Tibial nerve (tissue), 4 donors: ENCODE results near the gene TMEM26. TPM values are rescaled to one million over a fixed set of nuclear protein-coding genes. Genes with fewer than 3 reads are reported as not detected.
"Not testable (repeated sequence)": the region's sequence is repeated elsewhere in the genome, so short reads cannot be mapped to it uniquely, and the experiment has no call there.

Experiments used
- DNase-seq, 2 donors: peaks; one replicate each; pipeline ENCODE4 v3.0.0-alpha.2; 2019; ENCODE audit warnings: low spot score in 2 of 2
- H3K27ac ChIP-seq, 4 donors: fragments of 200-600 bp; sonication (generic) in 3 of 4; one replicate each; pipeline ENCODE4 v1.5.1; 2017 to 2019; ENCODE audit warnings: mild to moderate bottlenecking in 1 of 4
- H3K27me3 ChIP-seq, 2 donors: fragments of 200-600 bp; sonication (generic) in 1 of 2; one replicate each; pipeline versions ENCODE4 v1.5.1 to v1.6.0; 2017 to 2019
- H3K36me3 ChIP-seq, 3 donors: fragments of 200-600 bp; sonication (generic); one replicate each; pipeline ENCODE4 v1.5.1; 2018 to 2019
- H3K4me1 ChIP-seq, 4 donors: fragments of 200-600 bp; sonication (generic) in 3 of 4; one replicate each; pipeline ENCODE4 v1.5.1; 2017 to 2019
- H3K4me3 ChIP-seq, 4 donors: fragments of 200-600 bp; sonication (generic) in 3 of 4; one replicate each; pipeline ENCODE4 v1.5.1; 2017 to 2019; ENCODE audit warnings: mild to moderate bottlenecking in 1 of 4, moderate library complexity in 1 of 4
- H3K9me3 ChIP-seq, 4 donors: fragments of 200-600 bp; sonication (generic) in 3 of 4; one replicate each; pipeline ENCODE4 v1.5.1; 2017 to 2019
- EP300 ChIP-seq, 2 donors: sonication (generic); formaldehyde crosslinking; IDR thresholded peaks; one replicate each; pipeline ENCODE4 v1.6.1; 2017; ENCODE audit warnings: antibody characterized with exemption in 2 of 2, mild to moderate bottlenecking in 1 of 2
- POLR2A ChIP-seq, 2 donors: fragments of 450-650 bp; IDR thresholded peaks; one replicate each; pipeline ENCODE4 v1.6.1; 2017; ENCODE audit warnings: antibody characterized with exemption in 2 of 2, mild to moderate bottlenecking in 2 of 2, moderate library complexity in 2 of 2
- WGBS, 2 donors: methylation state at CpG; one replicate each; pipeline ENCODE4 v1.1.5; 2018; 5-methylcytosine and 5-hydroxymethylcytosine counted together
- total RNA-seq, 4 donors: library from RNA; depleted of rRNA; stranded (reverse); fragments of >200 nt; gene quantifications; one replicate each; pipeline ENCODE4 v1.1.0, GENCODE V29; 2016
- TF ChIP-seq, protein P1 (sequence below), 5 experiments: fragments of 200-600 bp in 3 of 5; fragments of 450-650 bp in 2 of 5; sonication (generic) in 3 of 5; IDR thresholded peaks; one replicate each; pipeline ENCODE4 v1.5.1; 2016 to 2019; ENCODE audit warnings: antibody characterized with exemption in 5 of 5, mild to moderate bottlenecking in 3 of 5, moderate library complexity in 2 of 5

TMEM26 gene
- total RNA-seq, 4 donors from 2014 or later, result 0.22 TPM; not detected in 3

DNA sequence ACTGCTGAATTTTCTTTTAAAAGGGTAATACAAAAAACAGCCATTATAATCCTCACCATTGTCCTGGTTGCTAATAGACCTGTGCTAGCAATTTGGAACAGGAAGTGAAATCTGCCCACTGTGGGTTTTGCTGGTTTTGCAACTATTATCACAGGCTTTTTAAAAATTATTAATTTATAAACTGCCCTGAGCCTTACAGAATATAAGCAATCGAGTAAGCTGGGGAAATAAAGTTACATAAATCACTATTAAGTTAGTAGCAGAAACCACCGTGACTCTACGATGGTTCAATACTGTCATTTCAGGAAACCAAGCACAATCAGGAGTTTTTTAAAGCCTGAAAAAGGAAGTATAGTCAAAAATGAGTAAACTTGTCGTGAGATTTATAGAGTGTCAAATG is 62.3 kb downstream of the TMEM26 start:
- no peak overlapping the region for H3K27ac ChIP-seq
- H3K4me1 ChIP-seq, result no peaks in the 10 kb centered on the region
- no peaks in the 10 kb centered on the region for H3K9me3 ChIP-seq
- H3K4me3 ChIP-seq, result no peak overlapping the region
- no peaks in the 10 kb centered on the region for H3K27me3 ChIP-seq
- 72 to 74% methylated on average over 4 of the region's 4 CpGs for WGBS, 2 donors
- no peaks in the 10 kb centered on the region for H3K36me3 ChIP-seq
- TF ChIP-seq POLR2A (IDR thresholded peaks at IDR 0.05) (no peak), EP300 (IDR thresholded peaks at IDR 0.05) (no peak)
- TF ChIP-seq, protein P1, sequence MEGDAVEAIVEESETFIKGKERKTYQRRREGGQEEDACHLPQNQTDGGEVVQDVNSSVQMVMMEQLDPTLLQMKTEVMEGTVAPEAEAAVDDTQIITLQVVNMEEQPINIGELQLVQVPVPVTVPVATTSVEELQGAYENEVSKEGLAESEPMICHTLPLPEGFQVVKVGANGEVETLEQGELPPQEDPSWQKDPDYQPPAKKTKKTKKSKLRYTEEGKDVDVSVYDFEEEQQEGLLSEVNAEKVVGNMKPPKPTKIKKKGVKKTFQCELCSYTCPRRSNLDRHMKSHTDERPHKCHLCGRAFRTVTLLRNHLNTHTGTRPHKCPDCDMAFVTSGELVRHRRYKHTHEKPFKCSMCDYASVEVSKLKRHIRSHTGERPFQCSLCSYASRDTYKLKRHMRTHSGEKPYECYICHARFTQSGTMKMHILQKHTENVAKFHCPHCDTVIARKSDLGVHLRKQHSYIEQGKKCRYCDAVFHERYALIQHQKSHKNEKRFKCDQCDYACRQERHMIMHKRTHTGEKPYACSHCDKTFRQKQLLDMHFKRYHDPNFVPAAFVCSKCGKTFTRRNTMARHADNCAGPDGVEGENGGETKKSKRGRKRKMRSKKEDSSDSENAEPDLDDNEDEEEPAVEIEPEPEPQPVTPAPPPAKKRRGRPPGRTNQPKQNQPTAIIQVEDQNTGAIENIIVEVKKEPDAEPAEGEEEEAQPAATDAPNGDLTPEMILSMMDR (IDR thresholded peaks at IDR 0.05), result no peak
- DNase-seq, result no peak

DNA sequence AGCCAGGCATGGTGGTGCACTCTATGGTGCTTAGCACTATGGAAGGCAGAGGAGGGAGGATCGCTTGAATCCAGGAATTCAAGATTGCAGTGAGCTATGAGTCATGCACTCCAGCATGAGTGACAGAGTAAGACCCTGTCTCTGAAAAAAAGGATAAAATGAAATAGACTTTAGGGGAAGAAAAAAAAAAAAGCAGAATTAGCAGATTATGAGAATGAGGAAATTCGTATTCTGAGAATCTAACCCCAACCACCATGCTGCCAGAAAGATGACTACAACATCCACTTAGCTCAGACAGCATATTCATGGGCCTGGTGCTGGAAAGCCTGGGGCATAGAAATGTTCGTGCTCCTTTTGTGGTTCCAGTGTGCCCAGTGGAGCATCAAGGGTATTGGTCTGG is 63.3 kb downstream of the TMEM26 start:
- Histone ChIP-seq H3K27me3 (no peaks in the 10 kb centered on the region), H3K4me3 (no peak overlapping the region), H3K4me1 (no peaks in the 10 kb centered on the region), H3K27ac (no peak overlapping the region), H3K36me3 (no peaks in the 10 kb centered on the region), H3K9me3 (no peaks in the 10 kb centered on the region)
- 82 to 84% methylated on average over 3 of the region's 3 CpGs for WGBS, 2 donors
- TF ChIP-seq POLR2A (IDR thresholded peaks at IDR 0.05) (no peak), EP300 (IDR thresholded peaks at IDR 0.05) (no peak)
- TF ChIP-seq, protein P1 (IDR thresholded peaks at IDR 0.05), result no peak
- DNase-seq, result no peak

DNA sequence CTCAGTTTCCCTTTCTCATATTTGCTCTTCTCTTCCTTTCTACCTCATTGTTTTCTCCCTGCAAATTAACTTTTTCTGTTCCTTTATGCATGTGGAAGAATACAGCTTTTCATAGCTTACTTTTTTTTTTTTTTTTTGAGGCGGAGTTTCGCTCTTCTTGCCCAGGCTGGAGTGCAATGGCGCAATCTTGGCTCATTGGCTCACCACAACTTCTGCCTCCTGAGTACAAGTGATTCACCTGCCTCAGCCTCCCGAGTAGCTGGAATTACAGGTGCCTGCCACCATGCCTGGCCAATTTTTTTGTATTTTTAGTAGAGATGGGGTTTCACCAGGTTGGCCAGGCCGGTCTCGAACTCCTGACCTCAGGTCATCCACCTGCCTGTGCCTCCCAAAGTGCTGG is 64.2 kb downstream of the TMEM26 start:
- H3K4me1 ChIP-seq, H3K27me3 ChIP-seq, H3K9me3 ChIP-seq, H3K36me3 ChIP-seq, DNase-seq, H3K4me3 ChIP-seq, H3K27ac ChIP-seq: not testable (repeated sequence)
- 79 to 93% methylated on average over 6 of the region's 6 CpGs for WGBS, 2 donors

DNA sequence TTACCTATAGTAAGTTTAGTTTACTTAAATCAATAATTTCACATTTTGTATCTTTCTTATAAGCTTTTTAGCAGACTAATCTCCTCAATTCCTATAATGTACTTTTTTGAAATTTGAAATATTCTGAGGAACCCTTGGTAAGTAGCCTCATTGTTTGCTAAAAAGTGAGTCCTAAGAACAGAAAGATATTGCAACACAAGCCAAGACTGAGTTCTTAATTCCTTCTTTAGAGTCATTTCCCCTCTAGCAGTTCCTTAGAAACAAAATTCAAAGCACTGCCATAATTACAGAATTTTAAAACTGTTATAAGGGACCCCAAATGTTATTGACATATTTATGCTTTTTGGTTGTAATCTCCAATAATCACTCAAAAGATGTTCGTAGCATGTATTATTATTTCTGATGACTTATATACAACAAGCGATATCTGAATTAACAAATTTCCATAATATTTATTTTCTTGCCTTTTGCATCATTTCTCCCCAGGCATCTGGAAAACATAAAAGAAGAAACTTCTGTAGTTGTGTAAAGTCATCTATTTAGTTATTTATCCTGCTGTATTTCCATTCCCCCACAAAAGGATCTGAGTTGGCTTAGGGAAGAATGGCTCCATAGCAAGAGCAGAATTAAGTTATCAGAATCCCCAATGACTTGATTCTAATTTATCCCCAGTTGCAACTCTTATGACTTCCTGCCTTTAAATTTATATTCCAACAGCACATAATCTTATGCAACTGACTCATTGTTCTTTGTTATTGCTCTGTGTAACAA is 67.8 kb downstream of the TMEM26 start:
- peaks cover 0 to 5% (median 0%) of the 10 kb centered on the region in 4 donors for H3K9me3 ChIP-seq
- WGBS, 2 donors, result 71 to 78% methylated on average over 2 of the region's 2 CpGs
- H3K27ac ChIP-seq, result no peak overlapping the region
- H3K4me3 ChIP-seq, result no peak overlapping the region
- no peaks in the 10 kb centered on the region for H3K27me3 ChIP-seq
- TF ChIP-seq EP300 (IDR thresholded peaks at IDR 0.05) (no peak), POLR2A (IDR thresholded peaks at IDR 0.05) (no peak)
- TF ChIP-seq, protein P1 (IDR thresholded peaks at IDR 0.05), result no peak
- DNase-seq, result no peak
- H3K36me3 ChIP-seq, result no peaks in the 10 kb centered on the region
- no peaks in the 10 kb centered on the region for H3K4me1 ChIP-seq

DNA sequence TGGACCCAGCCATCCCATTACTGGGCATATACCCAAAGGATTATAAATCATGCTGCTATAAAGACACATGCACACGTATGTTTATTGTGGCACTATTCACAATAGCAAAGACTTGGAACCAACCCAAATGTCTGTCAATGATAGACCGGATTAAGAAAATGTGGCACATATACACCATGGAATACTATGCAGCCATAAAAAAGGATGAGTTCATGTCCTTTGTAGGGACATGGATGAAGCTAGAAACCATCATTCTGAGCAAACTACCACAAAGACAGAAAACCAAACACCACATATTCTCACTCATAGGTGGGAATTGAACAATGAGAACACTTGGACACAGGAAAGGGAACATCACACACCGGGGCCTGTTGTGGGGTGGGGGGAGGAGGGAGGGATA is 72.0 kb downstream of the TMEM26 start:
- not testable (repeated sequence) for H3K36me3 ChIP-seq, DNase-seq, H3K27me3 ChIP-seq, H3K4me3 ChIP-seq, H3K27ac ChIP-seq, H3K4me1 ChIP-seq
- peaks cover 0 to 14% (median 0%) of the 10 kb centered on the region in 4 donors for H3K9me3 ChIP-seq
- 79 to 91% methylated on average over 3 of the region's 3 CpGs for WGBS, 2 donors

DNA sequence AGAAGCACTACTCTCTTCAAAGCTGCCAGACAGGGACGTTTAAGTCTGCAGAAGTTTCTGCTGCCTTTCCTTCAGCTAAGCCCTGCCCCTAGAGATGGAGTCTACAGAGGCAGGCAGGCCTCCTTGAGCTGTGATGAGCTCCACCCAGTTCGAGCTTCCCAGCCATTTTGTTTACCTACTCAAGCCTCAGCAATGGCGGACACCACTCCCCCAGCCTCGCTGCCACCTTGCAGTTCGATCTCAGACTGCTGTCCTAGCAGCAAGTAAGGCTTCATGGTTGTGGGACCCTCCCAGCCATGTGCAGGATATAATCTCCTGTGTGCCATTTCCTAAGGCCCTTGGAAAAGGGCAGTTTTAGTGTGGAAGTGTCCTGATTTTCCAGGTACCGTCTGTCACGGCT is 74.3 kb downstream of the TMEM26 start:
- Histone ChIP-seq H3K27ac (no peak overlapping the region), H3K36me3 (no peaks in the 10 kb centered on the region)
- 96% methylated on average over 7 of the region's 7 CpGs for WGBS, 2 donors

More for the DNA sequence above, 74.3 kb downstream of the TMEM26 start:
- DNase-seq, result no peak
- Histone ChIP-seq H3K4me1 (no peaks in the 10 kb centered on the region), H3K9me3 (peaks cover 0 to 27% (median 0%) of the 10 kb centered on the region in 4 donors), H3K4me3 (no peak overlapping the region), H3K27me3 (no peaks in the 10 kb centered on the region)
- TF ChIP-seq, protein P1 (IDR thresholded peaks at IDR 0.05), result no peak
- TF ChIP-seq POLR2A (IDR thresholded peaks at IDR 0.05) (no peak), EP300 (IDR thresholded peaks at IDR 0.05) (no peak)
